Left lung (tissue), 10 donors: ENCODE measurements around the gene RBP4. TPM values are rescaled to one million over a fixed set of nuclear protein-coding genes. Genes with fewer than 3 reads are reported as not detected.
A peak's percentile ranks its signal among the peaks of the same experiment; 100 is the strongest.
"Not testable (repeated sequence)": the region's sequence is repeated elsewhere in the genome, so short reads cannot be mapped to it uniquely, and the experiment has no call there.

Source experiments
- ATAC-seq: fragments of 200-7000 bp; cut with Tn5 transposase; one replicate; pipeline ENCODE4 v1.9.1; 2020; ENCODE audit warnings: moderate library complexity
- DNase-seq, 4 donors: peaks; one replicate each; pipeline ENCODE4 v3.0.0-alpha.2; 2013 to 2020
- H3K27ac ChIP-seq, 2 donors: fragments of 200-600 bp; sonication (generic) in 1 of 2; one replicate each; pipeline versions ENCODE4 v1.5.0 to v1.8.0; 2020 to 2021
- H3K27me3 ChIP-seq, 2 donors: fragments of 200-600 bp; sonication (generic) in 1 of 2; one replicate each; pipeline versions ENCODE4 v1.5.0 to v1.8.0; 2020 to 2021
- H3K36me3 ChIP-seq, 2 donors: fragments of 200-600 bp; sonication (generic) in 1 of 2; one replicate each; pipeline versions ENCODE4 v1.5.0 to v1.8.0; 2020 to 2021
- H3K4me1 ChIP-seq, 2 donors: fragments of 200-600 bp; one replicate each; pipeline ENCODE4 v1.8.0; 2021
- H3K4me3 ChIP-seq, 2 donors: fragments of 200-600 bp; sonication (generic) in 1 of 2; one replicate each; pipeline versions ENCODE4 v1.5.0 to v1.8.0; 2020 to 2021; ENCODE audit warnings: mild to moderate bottlenecking in 1 of 2
- H3K9me3 ChIP-seq, 2 donors: fragments of 200-600 bp; sonication (generic) in 1 of 2; one replicate each; pipeline versions ENCODE4 v1.5.0 to v1.8.0; 2020 to 2021
- intact Hi-C, 2 donors: fragments of 100-400 bp; cut with DNase I; formaldehyde crosslinking; loops; one replicate each; pipeline versions ENCODE4 v1.11.2 to v1.14.2; 2022
- polyA plus RNA-seq, 6 donors: library from polyadenylated mRNA; unstranded; fragments of 120-200 nt; gene quantifications; one replicate each; pipeline ENCODE4 v1.2.1, GENCODE V29; 2013; ENCODE audit not compliant: insufficient read length in 6 of 6
- total RNA-seq, 2 donors: library from RNA; stranded (reverse); fragmentation: NEBNext Ultra II Directional; extraction: Animal tissue kit (Norgen Biotek cat#: 25700); gene quantifications; one replicate each; pipeline ENCODE4 v1.2.1, GENCODE V29; 2021
- TF ChIP-seq, protein P1 (sequence below), 2 donors: fragments of 200-600 bp; sonication (generic) in 1 of 2; IDR thresholded peaks; one replicate each; pipeline versions ENCODE4 v1.5.0 to v1.8.0; 2021; ENCODE audit warnings: antibody characterized with exemption in 2 of 2
- donor health status: DM: no; HTN: yes; CAD: no.
- donor health status: DM: no; HTN: no; CAD: no.

Gene RBP4
- total and polyA plus RNA-seq, 8 donors, result 0.34 to 18.4 (median 1.4) TPM

DNA sequence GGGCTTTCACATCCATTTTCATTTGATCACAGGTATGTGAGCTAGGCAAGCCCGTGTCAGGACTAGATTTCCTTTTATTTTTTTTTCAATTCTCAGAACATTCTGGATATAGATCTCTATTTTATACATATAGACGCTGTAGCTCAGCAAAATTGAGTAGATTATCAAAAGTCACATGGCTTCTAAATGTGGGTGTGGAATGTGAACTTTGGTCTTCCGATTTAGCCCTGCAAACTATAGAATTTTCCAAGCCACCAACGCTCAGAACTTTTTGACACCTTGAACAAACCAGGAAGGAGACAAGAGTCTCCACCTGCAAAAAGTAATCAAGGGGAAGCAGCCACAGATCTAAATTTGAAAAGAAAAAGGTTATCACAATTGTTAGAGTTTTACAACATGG, 50.4 kb downstream of the RBP4 start:
- no peak for ATAC-seq
- Histone ChIP-seq H3K4me1 (no peaks in the 10 kb centered on the region), H3K36me3 (no peaks in the 10 kb centered on the region), H3K27me3 (no peaks in the 10 kb centered on the region), H3K27ac (no peak overlapping the region), H3K9me3 (no peaks in the 10 kb centered on the region), H3K4me3 (no peak overlapping the region)
- TF ChIP-seq, protein P1, sequence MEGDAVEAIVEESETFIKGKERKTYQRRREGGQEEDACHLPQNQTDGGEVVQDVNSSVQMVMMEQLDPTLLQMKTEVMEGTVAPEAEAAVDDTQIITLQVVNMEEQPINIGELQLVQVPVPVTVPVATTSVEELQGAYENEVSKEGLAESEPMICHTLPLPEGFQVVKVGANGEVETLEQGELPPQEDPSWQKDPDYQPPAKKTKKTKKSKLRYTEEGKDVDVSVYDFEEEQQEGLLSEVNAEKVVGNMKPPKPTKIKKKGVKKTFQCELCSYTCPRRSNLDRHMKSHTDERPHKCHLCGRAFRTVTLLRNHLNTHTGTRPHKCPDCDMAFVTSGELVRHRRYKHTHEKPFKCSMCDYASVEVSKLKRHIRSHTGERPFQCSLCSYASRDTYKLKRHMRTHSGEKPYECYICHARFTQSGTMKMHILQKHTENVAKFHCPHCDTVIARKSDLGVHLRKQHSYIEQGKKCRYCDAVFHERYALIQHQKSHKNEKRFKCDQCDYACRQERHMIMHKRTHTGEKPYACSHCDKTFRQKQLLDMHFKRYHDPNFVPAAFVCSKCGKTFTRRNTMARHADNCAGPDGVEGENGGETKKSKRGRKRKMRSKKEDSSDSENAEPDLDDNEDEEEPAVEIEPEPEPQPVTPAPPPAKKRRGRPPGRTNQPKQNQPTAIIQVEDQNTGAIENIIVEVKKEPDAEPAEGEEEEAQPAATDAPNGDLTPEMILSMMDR (IDR thresholded peaks at IDR 0.05), result no peak
- DNase-seq, result no peak
- intact Hi-C loops, result no loop called here

DNA sequence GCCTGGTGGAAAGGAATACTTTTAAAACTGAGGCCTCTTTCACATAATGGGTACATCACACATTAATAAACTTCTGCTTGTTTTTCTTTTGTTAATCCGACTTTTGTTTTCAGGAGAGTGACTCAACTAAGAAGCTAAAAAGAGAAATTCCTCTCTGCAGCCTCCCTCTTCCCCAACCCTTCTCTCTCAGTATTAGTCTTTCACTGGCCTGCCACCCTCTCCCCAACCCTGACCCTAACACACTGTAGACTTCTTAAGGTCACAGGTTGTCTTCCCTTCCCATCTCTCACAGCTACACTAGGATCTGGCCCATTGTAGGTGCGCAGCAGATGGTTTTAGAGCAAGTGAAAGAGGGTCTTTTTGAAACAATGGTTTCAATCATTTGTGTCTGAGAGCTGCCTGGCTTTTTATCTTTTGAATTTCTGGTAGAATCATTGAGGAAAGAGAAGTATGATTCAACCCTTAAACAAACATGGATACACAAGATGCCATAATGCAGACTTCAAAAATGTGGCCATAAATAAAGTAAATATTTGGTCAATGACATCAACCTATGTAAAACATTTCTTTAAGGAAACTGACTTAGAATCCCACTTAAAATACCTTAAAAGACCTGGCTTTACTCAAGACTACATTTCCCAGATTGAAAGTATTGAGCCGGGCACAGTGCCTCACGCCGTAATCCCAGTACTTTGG, 52.5 kb downstream of the RBP4 start:
- no peak overlapping the region for H3K27ac ChIP-seq
- ATAC-seq (no peak), DNase-seq (no peak)
- H3K4me3 ChIP-seq, result no peak overlapping the region
- no peaks in the 10 kb centered on the region for H3K9me3 ChIP-seq
- intact Hi-C loops, result no loop called here
- no peaks in the 10 kb centered on the region for H3K4me1 ChIP-seq
- H3K27me3 ChIP-seq, result no peaks in the 10 kb centered on the region
- TF ChIP-seq, protein P1 (IDR thresholded peaks at IDR 0.05), result no peak
- H3K36me3 ChIP-seq, result no peaks in the 10 kb centered on the region

DNA sequence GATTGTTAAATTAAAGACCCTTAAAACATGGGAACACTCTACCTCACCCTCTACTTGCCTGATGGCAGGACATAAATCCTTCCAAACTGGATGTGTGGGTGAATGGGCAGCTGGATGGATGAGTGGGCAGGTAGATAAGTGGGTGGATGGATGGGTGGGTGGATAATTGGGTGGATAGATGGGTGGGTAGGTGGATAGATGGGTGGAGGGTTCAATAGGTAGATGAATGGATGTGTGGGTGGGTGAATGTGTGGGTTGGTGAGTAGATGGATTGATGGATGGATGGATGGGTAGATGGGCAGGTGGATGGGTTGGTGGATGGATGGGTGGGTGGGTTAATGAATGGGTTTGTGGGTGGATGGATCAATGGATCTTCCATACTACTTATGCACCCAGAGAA, 53.5 kb downstream of the RBP4 start:
- Histone ChIP-seq H3K36me3 (no peaks in the 10 kb centered on the region), H3K27ac (no peak overlapping the region), H3K27me3 (no peaks in the 10 kb centered on the region), H3K9me3 (no peaks in the 10 kb centered on the region), H3K4me1 (no peaks in the 10 kb centered on the region), H3K4me3 (no peak overlapping the region)
- DNase-seq, result no peak
- TF ChIP-seq, protein P1 (IDR thresholded peaks at IDR 0.05), result no peak
- ATAC-seq, result no peak
- intact Hi-C loops, result no loop called here

DNA sequence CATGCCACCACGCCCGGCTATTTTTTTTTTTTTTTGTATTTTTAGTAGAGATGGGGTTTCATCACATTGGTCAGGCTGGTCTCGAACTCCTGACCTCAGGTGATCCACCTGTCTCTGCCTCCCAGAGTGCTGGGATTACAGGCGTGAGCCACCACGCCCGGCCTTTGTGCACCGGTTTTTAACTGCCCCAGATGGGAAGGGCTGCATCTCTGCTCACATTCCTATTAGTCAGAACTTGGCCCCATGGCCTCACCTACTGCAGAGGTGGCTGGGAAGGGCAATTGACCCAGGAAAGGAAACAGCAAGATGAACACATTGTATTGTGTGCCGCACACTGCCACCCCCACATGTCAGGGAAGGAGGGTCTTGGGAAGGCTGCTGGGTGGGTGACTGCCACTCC, 54.0 kb downstream of the RBP4 start:
- H3K4me1 ChIP-seq, H3K9me3 ChIP-seq, H3K4me3 ChIP-seq, intact Hi-C loops, H3K36me3 ChIP-seq, H3K27ac ChIP-seq, H3K27me3 ChIP-seq, DNase-seq, ATAC-seq: not testable (repeated sequence)

DNA sequence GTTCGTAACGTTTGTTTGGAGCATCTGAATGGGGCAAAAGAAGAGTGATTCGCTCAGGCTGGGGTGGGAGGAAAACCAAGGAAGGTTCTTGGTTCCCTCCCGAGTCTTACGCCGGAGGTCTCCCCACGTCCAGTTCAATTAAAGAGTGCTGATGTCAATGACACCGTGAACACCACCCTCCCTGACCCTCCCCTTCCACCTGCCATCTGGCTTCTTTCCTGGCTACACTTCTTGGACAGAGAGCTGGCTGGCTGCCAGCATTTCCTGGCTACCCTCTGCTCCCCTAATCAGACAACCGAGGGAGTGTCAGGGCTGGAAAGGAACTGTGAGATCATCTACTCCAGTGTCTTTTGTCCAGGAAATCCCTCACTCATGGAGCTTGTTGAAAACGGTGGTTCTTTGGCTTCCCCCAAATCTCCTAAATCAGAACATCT, 58.7 kb downstream of the RBP4 start:
- intact Hi-C loops, result no loop called here
- ATAC-seq (peak; percentile 70), DNase-seq (peak in 2 of 4 donors; percentile 26 to 54)
- peaks cover 0 to 5% of the 10 kb centered on the region in 2 donors for H3K4me1 ChIP-seq
- H3K27me3 ChIP-seq, result no peaks in the 10 kb centered on the region
- H3K4me3 ChIP-seq, result no peak overlapping the region
- no peaks in the 10 kb centered on the region for H3K36me3 ChIP-seq
- no peaks in the 10 kb centered on the region for H3K9me3 ChIP-seq
- no peak overlapping the region for H3K27ac ChIP-seq
- TF ChIP-seq, protein P1 (IDR thresholded peaks at IDR 0.05), result no peak

Other genes starting within 250 kb of the RBP4 start
- 100 to 1,000 TPM; 241 to 295 TPM for gene MYOF, start 118.9 kb downstream of the RBP4 start, total RNA-seq
- 10 to 100 TPM; 54.9 to 69.4 (median 61.5) TPM for gene MYOF, start 118.9 kb downstream of the RBP4 start, polyA plus RNA-seq
- 1 to 10 TPM; 3.4 to 9.5 TPM for gene CEP55, start 104.6 kb downstream of the RBP4 start, total RNA-seq
- 10 to 100 TPM; 11.1 to 31.3 (median 15.0) TPM for gene CEP55, start 104.6 kb downstream of the RBP4 start, polyA plus RNA-seq
- 1 to 10 TPM; 2.1 to 4.0 TPM for gene FFAR4, start 34.6 kb downstream of the RBP4 start, total RNA-seq
- gene FFAR4, start 34.6 kb downstream of the RBP4 start, polyA plus RNA-seq, result under 1 TPM; 0.07 to 0.24 (median 0.16) TPM
- not detected for gene PDE6C, start 11.3 kb upstream of the RBP4 start, total RNA-seq
- gene PDE6C, start 11.3 kb upstream of the RBP4 start, polyA plus RNA-seq, result 1 to 10 TPM; 1.3 to 1.9 (median 1.6) TPM
- 10 to 100 TPM; 13.6 to 15.9 TPM for gene FRA10AC1, start 101.4 kb upstream of the RBP4 start, total RNA-seq
- gene FRA10AC1, start 101.4 kb upstream of the RBP4 start, polyA plus RNA-seq, result 10 to 100 TPM; 45.4 to 61.6 (median 51.4) TPM
- gene LGI1, start 156.7 kb upstream of the RBP4 start, total RNA-seq, result not detected
- under 1 TPM; 0.07 to 0.13 (median 0.10) TPM for gene LGI1, start 156.7 kb upstream of the RBP4 start, polyA plus RNA-seq